Stimulated activated CD8-positive, alpha-beta memory T cell treated with anti-CD3 and anti-CD28 coated beads, Interleukin-15, amount 100 ng/mL, for 24 hours (primary cell): Measurements from ENCODE around the gene TMEM63C.
"Not testable (repeated sequence)": the region's sequence is repeated elsewhere in the genome, so short reads cannot be mapped to it uniquely, and the experiment has no call there.

Experiments used
- DNase-seq: peaks from one replicate; pipeline ENCODE4 v3.0.0-alpha.2; 2020; ENCODE audit warnings: low read depth

The TMEM63C gene

GRCh38 chr14:77154421-77154820 is 27.2 kb upstream of the TMEM63C start:
- no peak for DNase-seq

GRCh38 chr14:77155083-77155482 is 26.5 kb upstream of the TMEM63C start:
- DNase-seq = no peak

- no peak for DNase-seq
These were observed 23.9 kb upstream of the TMEM63C start for GRCh38 chr14:77157740-77158139.

- no peak for DNase-seq
These were observed 23.3 kb upstream of the TMEM63C start for GRCh38 chr14:77158175-77158881.

GRCh38 chr14:77158882-77159255 is 22.7 kb upstream of the TMEM63C start:
- no peak for DNase-seq

GRCh38 chr14:77161011-77161410 is 20.6 kb upstream of the TMEM63C start:
- no peak for DNase-seq

GRCh38 chr14:77170045-77170444 is 11.6 kb upstream of the TMEM63C start:
- no peak for DNase-seq

GRCh38 chr14:77172916-77173315 is 8.7 kb upstream of the TMEM63C start:
- DNase-seq = no peak

- DNase-seq = not testable (repeated sequence)
These were observed 7.5 kb upstream of the TMEM63C start for GRCh38 chr14:77173911-77174617.

GRCh38 chr14:77175843-77176242 is 5.8 kb upstream of the TMEM63C start:
- DNase-seq = no peak

GRCh38 chr14:77177702-77178101 is 3.9 kb upstream of the TMEM63C start:
- DNase-seq = no peak

GRCh38 chr14:77178656-77179055 is 2.9 kb upstream of the TMEM63C start:
- no peak for DNase-seq

- DNase-seq = no peak
These were observed 634 bp upstream of the TMEM63C start for GRCh38 chr14:77180726-77181602.

- no peak for DNase-seq
These were observed 2.3 kb downstream of the TMEM63C start for GRCh38 chr14:77183896-77184295.

GRCh38 chr14:77184396-77185092 is 2.9 kb downstream of the TMEM63C start:
- DNase-seq = no peak

- DNase-seq = no peak
These were observed 3.5 kb downstream of the TMEM63C start for GRCh38 chr14:77185093-77185465.

GRCh38 chr14:77186911-77187648 is 5.5 kb downstream of the TMEM63C start:
- DNase-seq = no peak

- DNase-seq = no peak
These were observed 6.0 kb downstream of the TMEM63C start for GRCh38 chr14:77187649-77188012.

GRCh38 chr14:77189479-77189878 is 7.9 kb downstream of the TMEM63C start:
- DNase-seq = no peak

- DNase-seq = no peak
These were observed 9.4 kb downstream of the TMEM63C start for GRCh38 chr14:77190977-77191376.

GRCh38 chr14:77194706-77195105 is 13.1 kb downstream of the TMEM63C start:
- no peak for DNase-seq

GRCh38 chr14:77195766-77196165 is 14.2 kb downstream of the TMEM63C start:
- DNase-seq = no peak
